ENCODE measurements around the gene TFAP2B.

Gene TFAP2B

DNA sequence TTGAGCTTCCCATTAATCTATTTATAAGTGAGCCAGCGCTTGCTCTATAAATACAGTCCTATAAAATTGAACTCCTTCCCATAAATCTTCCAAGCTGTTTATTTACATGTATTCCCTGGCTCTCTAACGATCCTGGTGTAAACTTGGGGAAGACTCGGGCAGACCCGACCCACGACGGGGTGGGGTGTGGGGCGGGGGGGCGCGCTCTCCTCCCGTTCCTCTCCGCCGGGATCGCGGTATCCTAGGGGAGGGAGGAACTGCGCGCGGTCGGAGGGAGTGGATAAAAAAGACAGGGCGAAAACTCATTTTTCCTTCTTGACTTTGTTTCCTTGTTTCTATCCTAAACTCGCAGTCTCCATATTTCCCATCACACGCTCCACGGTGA, 31.1 kb downstream of the TFAP2B start:
- no peak for DNase-seq

DNA sequence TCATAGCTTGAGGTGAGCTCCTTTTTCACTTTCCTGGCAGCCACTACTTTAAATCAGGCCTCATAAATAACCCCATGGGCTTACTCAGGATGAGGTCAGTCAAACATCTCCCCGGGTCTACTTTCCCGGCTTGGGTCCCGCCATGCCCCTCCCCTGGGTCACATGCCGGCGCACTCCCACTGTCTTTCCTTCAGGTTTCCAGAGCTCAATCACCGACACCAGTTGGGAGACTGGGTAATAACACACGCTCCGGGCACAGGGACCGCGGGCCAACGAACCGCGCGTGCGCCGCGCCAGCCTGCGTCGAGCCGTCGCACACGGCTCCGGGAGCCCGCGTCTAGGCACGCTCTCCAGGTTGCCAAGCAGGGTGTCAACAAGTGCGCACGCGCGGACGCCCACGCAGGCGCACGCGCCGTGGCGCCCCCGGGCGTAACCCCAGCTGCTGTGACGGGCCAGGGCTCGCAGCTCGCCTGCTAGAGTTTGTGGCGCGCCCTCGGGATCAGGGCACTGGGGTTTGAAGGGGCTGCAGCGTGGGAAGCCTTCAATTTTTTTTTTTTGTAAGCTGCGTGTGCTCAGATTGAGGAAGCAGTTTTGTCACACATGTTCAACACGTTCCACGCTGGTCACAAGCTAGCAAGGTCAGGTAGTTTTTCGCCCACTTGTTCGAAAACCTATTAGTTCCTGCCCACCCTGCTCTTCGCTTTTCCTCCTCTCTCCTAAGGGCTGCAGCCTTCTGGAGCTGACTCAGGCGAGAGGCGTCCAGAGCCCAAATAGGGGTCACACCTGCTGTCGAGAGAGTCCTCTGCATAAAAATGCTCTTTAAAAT, 31.8 kb downstream of the TFAP2B start:
- DNase-seq = no peak

DNA sequence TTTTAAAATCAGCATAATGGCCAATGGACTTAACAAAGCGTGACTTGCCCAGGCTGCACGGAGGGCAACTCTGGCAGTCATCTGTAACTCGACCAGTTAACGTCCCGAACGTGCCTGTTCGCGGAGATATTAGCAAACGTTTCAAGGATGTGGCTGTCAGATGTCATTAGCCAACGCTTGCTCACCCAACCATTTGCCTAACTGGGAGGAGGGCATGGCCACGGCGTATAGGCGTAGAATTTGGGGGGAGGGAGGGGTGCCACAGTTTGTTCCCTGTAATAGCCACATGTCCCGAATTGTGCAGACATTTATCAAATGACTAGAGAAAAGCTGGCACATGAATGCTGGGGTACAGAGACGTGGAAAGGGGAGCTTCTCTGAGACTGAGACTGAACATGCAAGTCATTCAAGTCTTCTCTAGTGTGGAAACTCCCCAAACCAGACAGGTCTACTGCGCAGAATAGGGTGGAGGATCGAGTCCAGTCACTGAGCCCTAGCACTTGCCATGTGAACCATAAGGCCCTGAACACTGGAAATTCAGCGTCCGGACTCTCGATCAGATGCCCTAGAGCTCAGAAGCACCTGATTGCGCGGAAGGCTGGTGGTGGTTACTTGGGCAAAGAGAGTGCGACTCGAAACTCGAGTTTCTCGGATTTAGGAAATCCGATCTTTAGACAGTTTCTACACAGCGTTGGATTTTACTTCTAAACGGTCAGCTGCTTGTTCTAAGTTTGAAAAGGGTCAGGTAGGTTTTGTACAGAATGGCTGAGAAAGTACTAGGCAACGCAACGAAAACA, 32.6 kb downstream of the TFAP2B start:
- no peak for DNase-seq

DNA sequence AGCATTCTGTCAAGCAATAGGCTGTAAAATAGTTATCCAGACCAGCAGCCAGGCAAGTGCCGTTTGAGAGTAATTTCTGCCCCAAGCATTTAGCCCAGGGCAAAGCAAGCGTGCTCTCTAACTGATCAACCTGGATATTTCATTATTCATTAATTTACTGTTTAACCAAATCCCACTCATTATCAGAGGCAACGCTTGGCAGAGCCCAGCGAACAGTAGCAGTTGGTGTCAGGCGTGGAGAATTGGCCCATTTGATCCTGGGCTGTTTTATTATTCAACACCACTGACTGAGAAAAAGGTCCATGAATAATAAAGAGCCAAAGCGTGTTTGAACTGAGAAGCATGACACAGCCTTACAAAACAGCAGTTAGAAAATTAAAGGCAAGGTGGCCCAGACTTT, 35.3 kb downstream of the TFAP2B start:
- DNase-seq = no peak

- no peak for DNase-seq
Observed at GRCh38 chr6:50861692-50862091, 43.0 kb downstream of the TFAP2B start.

- no peak for DNase-seq
Observed at GRCh38 chr6:50862176-50862575, 43.5 kb downstream of the TFAP2B start.

GRCh38 chr6:50864601-50865000, 45.9 kb downstream of the TFAP2B start:
- no peak for DNase-seq

- DNase-seq = no peak
Observed at GRCh38 chr6:50868466-50868865, 49.8 kb downstream of the TFAP2B start.

- no peak for DNase-seq
Observed at GRCh38 chr6:50873167-50873566, 54.5 kb downstream of the TFAP2B start.

GRCh38 chr6:50884364-50884763, 65.7 kb downstream of the TFAP2B start:
- DNase-seq = no peak

GRCh38 chr6:50887112-50887511, 68.4 kb downstream of the TFAP2B start:
- no peak for DNase-seq

GRCh38 chr6:50889497-50889896, 70.8 kb downstream of the TFAP2B start:
- no peak for DNase-seq

GRCh38 chr6:50889935-50890334, 71.3 kb downstream of the TFAP2B start:
- no peak for DNase-seq

DNA sequence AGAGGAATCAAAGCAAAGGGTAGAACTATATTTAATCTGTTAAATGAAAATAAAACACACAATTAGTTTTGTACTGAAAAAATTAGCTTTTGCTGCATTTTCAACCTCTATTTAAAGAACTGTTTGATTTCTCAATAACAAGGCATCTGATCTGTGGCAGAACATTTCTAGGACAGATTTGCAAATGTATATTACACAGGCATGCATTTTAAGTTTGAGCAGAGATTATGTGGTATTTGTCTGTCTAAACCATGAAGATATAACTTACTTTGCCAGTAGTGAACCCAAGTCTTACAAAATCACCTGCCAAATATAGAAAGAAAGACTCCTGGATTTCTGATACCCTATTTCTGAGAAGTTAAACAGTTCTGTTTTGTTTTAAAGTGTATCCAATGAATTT, 71.9 kb downstream of the TFAP2B start:
- DNase-seq = no peak

GRCh38 chr6:50891290-50891689, 72.6 kb downstream of the TFAP2B start:
- no peak for DNase-seq

All from fibroblast of upper back skin (primary cell).